ENCODE results near the gene PDP2.

PDP2 gene

DNA sequence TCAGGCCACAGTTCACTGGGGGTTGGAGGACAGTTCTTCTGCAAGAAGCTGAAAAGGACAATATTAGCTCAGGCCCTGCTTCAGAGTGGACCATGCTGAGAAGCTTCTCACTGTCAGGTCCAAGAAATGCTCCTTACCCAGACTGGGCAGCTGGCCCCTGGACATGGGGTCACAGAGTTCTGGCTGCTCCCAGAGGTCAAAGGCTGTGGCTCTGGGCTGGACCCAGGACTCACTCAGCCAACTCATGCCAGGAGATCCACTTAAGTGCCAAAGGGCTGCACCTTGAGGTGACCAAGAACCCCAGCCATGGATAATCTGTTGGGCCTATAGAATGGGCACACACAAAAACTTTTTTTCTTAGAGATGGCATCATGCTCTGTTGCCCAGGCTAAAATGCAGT lies 59.1 kb downstream of the PDP2 start:
- no peak for DNase-seq

DNA sequence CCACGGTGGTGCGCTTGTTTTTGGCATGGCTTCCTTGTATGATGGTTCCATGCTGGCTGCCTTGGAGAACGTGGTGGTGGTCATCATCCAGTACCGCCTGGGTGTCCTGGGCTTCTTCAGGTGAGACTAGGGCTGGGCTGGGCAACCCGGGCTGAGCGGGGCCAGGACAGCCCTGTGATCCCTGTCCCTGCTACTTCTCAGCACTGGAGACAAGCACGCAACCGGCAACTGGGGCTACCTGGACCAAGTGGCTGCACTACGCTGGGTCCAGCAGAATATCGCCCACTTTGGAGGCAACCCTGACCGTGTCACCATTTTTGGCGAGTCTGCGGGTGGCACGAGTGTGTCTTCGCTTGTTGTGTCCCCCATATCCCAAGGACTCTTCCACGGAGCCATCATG lies 59.9 kb downstream of the PDP2 start:
- no peak for DNase-seq

Data from NCI-H1105 treated with DMSO at 0.1 percent for 48 hours (cell line).